SK-N-SH (cell line): Measurements from ENCODE around the gene PDE4B.

Experiments
- ELF1 ChIP-seq: IDR thresholded peaks from 2 replicates; pipeline ENCODE4 v1.4.0; 2012
- EP300 ChIP-seq, 2 experiments: IDR thresholded peaks; 2 replicates each; pipeline versions ENCODE4 v1.4.0 to v1.6.1; 2012; ENCODE audit warnings: borderline replicate concordance in 1 of 2, low read depth in 1 of 2, low read length in 1 of 2
- EZH2phosphoT487 ChIP-seq: fragments of 200-600 bp; sonication (generic); IDR thresholded peaks from 2 replicates; pipeline ENCODE4 v1.6.1; 2017; ENCODE audit warnings: low read depth, mixed run types, mild to moderate bottlenecking, antibody characterized with exemption, moderate library complexity, borderline replicate concordance
- FOXM1 ChIP-seq: IDR thresholded peaks from 2 replicates; pipeline ENCODE4 v1.4.0; 2012; ENCODE audit warnings: low read depth, mild to moderate bottlenecking
- JUND ChIP-seq: IDR thresholded peaks from 2 replicates; pipeline ENCODE4 v1.4.0; 2012
- POLR2AphosphoS5 ChIP-seq: IDR thresholded peaks from 2 replicates; pipeline ENCODE4 v1.6.1; 2012; ENCODE audit warnings: low read depth, low read length
- RAD21 ChIP-seq: IDR thresholded peaks from 2 replicates; pipeline ENCODE4 v1.6.1; 2012; ENCODE audit warnings: mild to moderate bottlenecking, low read length
- RFX5 ChIP-seq: IDR thresholded peaks from 2 replicates; pipeline ENCODE4 v1.6.1; 2012; ENCODE audit warnings: mild to moderate bottlenecking, improper control_type of control experiment, low read length
- TCF12 ChIP-seq: IDR thresholded peaks from 2 replicates; pipeline ENCODE4 v1.4.0; 2012
- TF ChIP-seq, protein P1 (sequence below): fragments of 200-600 bp; sonication (generic); IDR thresholded peaks from 2 replicates; pipeline ENCODE4 v1.6.1; 2017; ENCODE audit warnings: antibody characterized with exemption, mild to moderate bottlenecking, moderate library complexity
- TF ChIP-seq, protein P2 (sequence below): fragments of 150-350 bp; IDR thresholded peaks from 2 replicates; pipeline ENCODE4 v1.6.1; 2017; ENCODE audit warnings: antibody characterized with exemption, low read length, low read depth, borderline replicate concordance
- TF ChIP-seq, protein P3 (sequence below): IDR thresholded peaks from 2 replicates; pipeline ENCODE4 v1.4.0; 2012; ENCODE audit warnings: low read depth, borderline replicate concordance

DNA sequence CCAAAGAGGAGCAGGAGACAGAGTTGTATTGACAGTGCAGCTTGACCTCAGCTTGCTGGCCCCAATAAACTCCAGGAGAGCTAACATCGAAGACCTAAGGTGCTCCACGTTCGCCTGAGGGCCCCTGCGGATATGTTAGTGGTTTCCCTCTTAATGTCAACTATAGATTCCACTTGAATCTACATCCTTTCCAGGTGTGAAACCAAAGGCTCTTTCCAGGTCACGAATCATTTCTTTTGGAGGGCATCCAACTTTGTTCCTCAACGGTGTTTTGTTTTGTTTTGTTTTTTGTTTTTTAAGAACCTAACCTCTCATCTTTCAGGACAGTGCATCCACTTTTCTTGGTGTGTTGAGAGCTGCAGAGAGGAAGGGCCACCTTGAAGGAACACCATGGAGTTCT is 473.7 kb downstream of the PDE4B start:
- TF ChIP-seq FOXM1: no peak
- TF ChIP-seq, protein P1, sequence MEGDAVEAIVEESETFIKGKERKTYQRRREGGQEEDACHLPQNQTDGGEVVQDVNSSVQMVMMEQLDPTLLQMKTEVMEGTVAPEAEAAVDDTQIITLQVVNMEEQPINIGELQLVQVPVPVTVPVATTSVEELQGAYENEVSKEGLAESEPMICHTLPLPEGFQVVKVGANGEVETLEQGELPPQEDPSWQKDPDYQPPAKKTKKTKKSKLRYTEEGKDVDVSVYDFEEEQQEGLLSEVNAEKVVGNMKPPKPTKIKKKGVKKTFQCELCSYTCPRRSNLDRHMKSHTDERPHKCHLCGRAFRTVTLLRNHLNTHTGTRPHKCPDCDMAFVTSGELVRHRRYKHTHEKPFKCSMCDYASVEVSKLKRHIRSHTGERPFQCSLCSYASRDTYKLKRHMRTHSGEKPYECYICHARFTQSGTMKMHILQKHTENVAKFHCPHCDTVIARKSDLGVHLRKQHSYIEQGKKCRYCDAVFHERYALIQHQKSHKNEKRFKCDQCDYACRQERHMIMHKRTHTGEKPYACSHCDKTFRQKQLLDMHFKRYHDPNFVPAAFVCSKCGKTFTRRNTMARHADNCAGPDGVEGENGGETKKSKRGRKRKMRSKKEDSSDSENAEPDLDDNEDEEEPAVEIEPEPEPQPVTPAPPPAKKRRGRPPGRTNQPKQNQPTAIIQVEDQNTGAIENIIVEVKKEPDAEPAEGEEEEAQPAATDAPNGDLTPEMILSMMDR: no peak
- TF ChIP-seq JUND: no peak
- TF ChIP-seq EZH2phosphoT487: no peak
- no peak for TF ChIP-seq TCF12
- TF ChIP-seq POLR2AphosphoS5: no peak
- no peak for TF ChIP-seq RAD21
- TF ChIP-seq, protein P2, sequence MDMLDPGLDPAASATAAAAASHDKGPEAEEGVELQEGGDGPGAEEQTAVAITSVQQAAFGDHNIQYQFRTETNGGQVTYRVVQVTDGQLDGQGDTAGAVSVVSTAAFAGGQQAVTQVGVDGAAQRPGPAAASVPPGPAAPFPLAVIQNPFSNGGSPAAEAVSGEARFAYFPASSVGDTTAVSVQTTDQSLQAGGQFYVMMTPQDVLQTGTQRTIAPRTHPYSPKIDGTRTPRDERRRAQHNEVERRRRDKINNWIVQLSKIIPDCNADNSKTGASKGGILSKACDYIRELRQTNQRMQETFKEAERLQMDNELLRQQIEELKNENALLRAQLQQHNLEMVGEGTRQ: no peak
- TF ChIP-seq ELF1: no peak
- TF ChIP-seq EP300 (IDR thresholded peaks at IDR 0.05; ENCODE audit: borderline replicate concordance in 1 of 2, low read depth in 1 of 2, low read length in 1 of 2): no peak
- TF ChIP-seq RFX5: no peak
- TF ChIP-seq, protein P3, sequence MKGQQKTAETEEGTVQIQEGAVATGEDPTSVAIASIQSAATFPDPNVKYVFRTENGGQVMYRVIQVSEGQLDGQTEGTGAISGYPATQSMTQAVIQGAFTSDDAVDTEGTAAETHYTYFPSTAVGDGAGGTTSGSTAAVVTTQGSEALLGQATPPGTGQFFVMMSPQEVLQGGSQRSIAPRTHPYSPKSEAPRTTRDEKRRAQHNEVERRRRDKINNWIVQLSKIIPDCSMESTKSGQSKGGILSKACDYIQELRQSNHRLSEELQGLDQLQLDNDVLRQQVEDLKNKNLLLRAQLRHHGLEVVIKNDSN: no peak
